Lower leg skin (tissue), 3 donors: ENCODE data around the gene DYNLT3.

Experiments
- CTCF ChIP-seq, 3 donors: fragments of 450-650 bp; IDR thresholded peaks; one replicate each; pipeline ENCODE4 v1.5.1; 2016; ENCODE audit warnings: antibody characterized with exemption in 3 of 3, mild to moderate bottlenecking in 3 of 3, moderate library complexity in 2 of 3
- POLR2A ChIP-seq, 2 donors: fragments of 450-650 bp; IDR thresholded peaks; one replicate each; pipeline ENCODE4 v1.6.1; 2016 to 2017; ENCODE audit warnings: antibody characterized with exemption in 2 of 2, mild to moderate bottlenecking in 1 of 2, moderate library complexity in 1 of 2

GRCh38 chrX:37830371-37830770 is 17.0 kb downstream of the DYNLT3 start:
- TF ChIP-seq CTCF (IDR thresholded peaks at IDR 0.05) (no peak), POLR2A (IDR thresholded peaks at IDR 0.05) (no peak)
